Glutamatergic neuron (in vitro differentiated cells): ENCODE results near the gene KAZALD1. TPM values are rescaled to one million over a fixed set of nuclear protein-coding genes. Genes with fewer than 3 reads are reported as not detected.

ENCODE experiments used
- DNase-seq: peaks from one replicate; pipeline ENCODE4 v3.0.0; 2022
- H3K27ac Mint-ChIP-seq: one replicate; pipeline ENCODE4 v1.8.0; 2020; ENCODE audit warnings: mild to moderate bottlenecking, mixed read lengths, inconsistent platforms; ENCODE audit not compliant: unreplicated experiment
- H3K27me3 Mint-ChIP-seq: one replicate; pipeline ENCODE4 v1.8.0; 2020; ENCODE audit warnings: mild to moderate bottlenecking, moderate library complexity, mixed read lengths, inconsistent platforms; ENCODE audit not compliant: unreplicated experiment
- H3K36me3 Mint-ChIP-seq: one replicate; pipeline ENCODE4 v1.8.0; 2020; ENCODE audit warnings: mild to moderate bottlenecking, mixed read lengths, inconsistent platforms; ENCODE audit not compliant: unreplicated experiment
- H3K4me1 Mint-ChIP-seq: one replicate; pipeline ENCODE4 v1.8.0; 2020; ENCODE audit warnings: mild to moderate bottlenecking, low read depth, mixed read lengths, inconsistent platforms; ENCODE audit not compliant: unreplicated experiment
- H3K4me3 Mint-ChIP-seq: one replicate; pipeline ENCODE4 v1.8.0; 2020; ENCODE audit warnings: mild to moderate bottlenecking, mixed read lengths, inconsistent platforms; ENCODE audit not compliant: unreplicated experiment
- H3K9me3 Mint-ChIP-seq: one replicate; pipeline ENCODE4 v1.8.0; 2020; ENCODE audit warnings: mild to moderate bottlenecking, moderate library complexity, mixed read lengths, inconsistent platforms; ENCODE audit not compliant: unreplicated experiment
- total RNA-seq: library from RNA; stranded (reverse); fragmentation: NEBNext Ultra II Directional; extraction: Animal tissue kit (Norgen Biotek cat#: 25700); gene quantifications from one replicate; pipeline ENCODE4 v1.2.1, GENCODE V29; 2021; ENCODE audit not compliant: unreplicated experiment
- TF ChIP-seq, protein P1 (sequence below): fragments of 200-600 bp; sonication (generic); IDR thresholded peaks from one replicate; pipeline ENCODE4 v1.5.0; 2021; ENCODE audit not compliant: partially characterized antibody, unreplicated experiment

The KAZALD1 gene
- total RNA-seq, 1 donor from 2014 or later = 0.59 TPM

DNA sequence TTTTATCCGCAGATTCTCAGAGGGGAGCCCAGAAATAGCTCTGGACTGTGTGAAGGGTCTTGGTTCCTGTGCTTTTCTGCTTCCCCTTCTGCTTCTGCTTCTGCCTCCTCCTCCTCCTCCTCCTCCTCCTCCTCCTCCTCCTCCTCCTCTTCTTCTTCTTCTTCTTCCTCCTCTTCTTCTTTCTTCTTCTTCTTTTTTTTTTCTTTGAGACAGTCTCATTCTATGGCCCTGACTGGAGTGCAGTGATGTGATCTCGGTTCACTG is 42.4 kb upstream of the KAZALD1 start:
- no peaks in the 10 kb centered on the region for H3K36me3 Mint-ChIP-seq
- no peak overlapping the region for H3K27ac Mint-ChIP-seq
- peaks cover 12% of the 10 kb centered on the region for H3K9me3 Mint-ChIP-seq
- TF ChIP-seq, protein P1, sequence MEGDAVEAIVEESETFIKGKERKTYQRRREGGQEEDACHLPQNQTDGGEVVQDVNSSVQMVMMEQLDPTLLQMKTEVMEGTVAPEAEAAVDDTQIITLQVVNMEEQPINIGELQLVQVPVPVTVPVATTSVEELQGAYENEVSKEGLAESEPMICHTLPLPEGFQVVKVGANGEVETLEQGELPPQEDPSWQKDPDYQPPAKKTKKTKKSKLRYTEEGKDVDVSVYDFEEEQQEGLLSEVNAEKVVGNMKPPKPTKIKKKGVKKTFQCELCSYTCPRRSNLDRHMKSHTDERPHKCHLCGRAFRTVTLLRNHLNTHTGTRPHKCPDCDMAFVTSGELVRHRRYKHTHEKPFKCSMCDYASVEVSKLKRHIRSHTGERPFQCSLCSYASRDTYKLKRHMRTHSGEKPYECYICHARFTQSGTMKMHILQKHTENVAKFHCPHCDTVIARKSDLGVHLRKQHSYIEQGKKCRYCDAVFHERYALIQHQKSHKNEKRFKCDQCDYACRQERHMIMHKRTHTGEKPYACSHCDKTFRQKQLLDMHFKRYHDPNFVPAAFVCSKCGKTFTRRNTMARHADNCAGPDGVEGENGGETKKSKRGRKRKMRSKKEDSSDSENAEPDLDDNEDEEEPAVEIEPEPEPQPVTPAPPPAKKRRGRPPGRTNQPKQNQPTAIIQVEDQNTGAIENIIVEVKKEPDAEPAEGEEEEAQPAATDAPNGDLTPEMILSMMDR = no peak
- H3K4me3 Mint-ChIP-seq = no peak overlapping the region
- H3K4me1 Mint-ChIP-seq = peaks cover 5% of the 10 kb centered on the region
- H3K27me3 Mint-ChIP-seq = peaks cover 11% of the 10 kb centered on the region
- no peak for DNase-seq

DNA sequence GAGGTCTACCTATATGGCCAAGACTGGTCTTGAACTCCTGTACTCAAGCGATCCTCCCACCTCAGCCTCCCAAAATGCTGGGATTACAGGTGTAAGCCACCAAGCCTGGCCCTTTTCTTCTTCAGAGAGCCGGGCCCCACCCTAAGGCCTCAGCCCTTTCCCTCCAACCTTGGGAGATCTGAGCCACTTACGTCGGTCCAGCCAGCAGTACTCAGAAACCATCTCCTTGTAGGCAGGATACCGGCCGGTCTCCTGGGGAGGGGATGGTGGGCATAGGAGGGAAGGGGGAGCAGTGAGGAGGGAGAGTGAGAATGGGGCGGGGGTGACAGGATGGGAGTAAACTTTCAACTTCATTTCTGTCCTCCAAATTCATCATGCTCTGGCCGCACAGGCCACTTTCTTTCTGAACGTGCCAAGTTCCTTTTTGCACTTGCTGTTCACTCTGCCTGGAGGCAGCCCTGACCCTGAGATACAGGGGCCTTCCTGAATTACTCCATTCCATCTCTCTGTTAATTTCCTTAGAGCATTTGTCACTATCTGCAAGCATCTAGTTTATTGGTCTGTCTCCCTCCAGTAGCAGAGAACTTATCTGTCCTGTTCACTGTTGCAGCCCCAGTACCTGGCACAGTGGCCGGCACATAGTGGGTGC is 41.2 kb upstream of the KAZALD1 start:
- TF ChIP-seq, protein P1 = no peak

DNA sequence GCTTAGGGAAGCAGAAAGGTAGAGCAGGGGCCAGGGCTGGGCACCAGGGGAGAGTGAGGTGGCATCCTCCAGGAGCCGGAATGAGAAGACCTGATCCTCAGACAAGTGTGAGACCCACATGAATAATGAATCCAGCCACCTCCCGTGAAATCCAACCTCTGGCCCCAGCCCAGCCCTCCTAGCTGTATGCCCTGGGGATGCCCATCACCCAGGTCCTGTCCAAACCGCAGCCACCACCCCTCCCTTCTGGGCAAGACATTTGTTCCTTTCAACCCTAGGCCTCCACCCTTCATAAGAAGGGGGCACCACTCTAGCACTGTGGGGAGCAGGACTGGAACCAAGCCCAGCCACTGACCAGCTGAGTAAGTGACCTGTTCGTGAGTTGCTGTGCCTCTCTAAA is 40.5 kb upstream of the KAZALD1 start:
- Mint-ChIP-seq H3K4me3 (no peak overlapping the region), H3K9me3 (peaks cover 9% of the 10 kb centered on the region), H3K36me3 (no peaks in the 10 kb centered on the region), H3K27ac (no peak overlapping the region), H3K4me1 (peaks cover 4% of the 10 kb centered on the region), H3K27me3 (peaks cover 6% of the 10 kb centered on the region)
- TF ChIP-seq, protein P1 = no peak
- no peak for DNase-seq

More for the DNA sequence above, 41.2 kb upstream of the KAZALD1 start:
- Mint-ChIP-seq H3K4me3 (no peak overlapping the region), H3K27me3 (peaks cover 6% of the 10 kb centered on the region), H3K4me1 (peaks cover 5% of the 10 kb centered on the region), H3K9me3 (peaks cover 9% of the 10 kb centered on the region), H3K36me3 (no peaks in the 10 kb centered on the region), H3K27ac (no peak overlapping the region)
- DNase-seq = no peak

DNA sequence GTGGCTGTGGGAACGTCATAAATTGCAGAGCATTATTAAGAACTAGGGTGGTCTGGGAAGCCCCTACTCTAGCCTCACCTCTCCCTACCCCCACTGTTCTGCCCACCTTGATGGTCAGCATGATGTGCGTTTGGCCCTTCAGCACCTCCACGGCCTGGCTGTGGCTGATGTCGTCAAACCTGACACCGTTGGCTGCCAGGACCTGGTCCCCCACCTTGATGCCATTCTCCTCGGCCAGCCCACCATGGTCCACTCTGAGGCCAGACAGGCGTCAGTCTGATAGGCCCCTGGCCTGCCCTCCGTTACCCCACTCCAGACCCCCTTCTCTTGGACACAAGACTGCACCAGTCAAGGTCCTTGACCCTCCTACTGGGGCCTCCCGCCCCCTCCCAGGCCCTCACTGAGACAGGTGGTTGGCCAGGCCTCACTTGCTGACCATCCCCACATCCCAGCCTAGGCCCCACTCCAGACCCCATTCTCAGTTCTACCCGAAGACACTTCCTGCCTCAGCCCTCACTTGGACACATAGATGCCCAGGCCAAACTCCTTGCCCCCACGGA is 40.0 kb upstream of the KAZALD1 start:
- Mint-ChIP-seq H3K27me3 (peaks cover 8% of the 10 kb centered on the region), H3K27ac (no peak overlapping the region), H3K4me3 (no peak overlapping the region), H3K4me1 (peaks cover 6% of the 10 kb centered on the region), H3K9me3 (peaks cover 6% of the 10 kb centered on the region), H3K36me3 (no peaks in the 10 kb centered on the region)
- DNase-seq = no peak
- TF ChIP-seq, protein P1 = no peak

DNA sequence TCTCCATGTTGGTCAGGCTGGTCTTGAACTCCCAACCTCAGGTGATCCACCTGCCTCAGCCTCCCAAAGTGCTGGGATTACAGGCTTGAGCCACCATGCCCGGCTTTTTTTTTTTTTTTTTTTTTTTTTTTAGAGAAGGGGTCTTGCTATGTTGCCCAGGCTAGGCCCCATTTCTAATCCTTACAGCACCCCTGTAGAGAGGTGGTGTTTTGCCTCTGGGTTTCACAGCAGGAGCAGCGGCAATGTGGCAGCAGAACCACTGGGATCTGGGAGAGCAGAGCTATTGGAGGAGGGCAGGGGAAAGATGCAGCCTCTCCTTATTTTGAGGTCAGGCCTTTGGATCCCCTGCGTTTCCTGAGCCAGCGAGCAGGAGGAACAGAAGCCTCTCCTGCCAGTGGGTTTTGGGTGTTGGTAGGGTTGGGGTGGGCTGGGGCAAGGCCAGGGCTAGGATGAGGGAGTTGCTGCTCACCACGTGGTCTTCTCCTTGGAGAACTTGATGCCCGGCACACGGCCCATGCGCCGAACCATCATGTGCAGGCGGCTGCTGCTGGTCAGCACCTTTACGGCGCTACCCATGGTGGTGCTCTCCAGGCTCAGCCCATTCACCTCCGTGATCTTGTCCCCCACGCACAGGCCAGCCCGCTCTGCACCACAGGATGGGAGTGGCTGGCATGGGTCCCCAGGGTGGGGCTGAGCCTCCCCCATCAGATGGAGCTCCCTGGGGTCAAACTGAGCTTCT is 38.7 kb upstream of the KAZALD1 start:
- H3K27ac Mint-ChIP-seq = no peak overlapping the region
- H3K4me1 Mint-ChIP-seq = peaks cover 13% of the 10 kb centered on the region
- TF ChIP-seq, protein P1 = no peak
- no peak for DNase-seq
- H3K27me3 Mint-ChIP-seq = peaks cover 8% of the 10 kb centered on the region
- peaks cover 4% of the 10 kb centered on the region for H3K9me3 Mint-ChIP-seq
- peaks cover 6% of the 10 kb centered on the region for H3K36me3 Mint-ChIP-seq
- H3K4me3 Mint-ChIP-seq = no peak overlapping the region
